GM19452 (cell line): Measurements from ENCODE around the gene SIRPA.

ENCODE experiments used
- ATAC-seq: cut with Tn5 transposase; IDR thresholded peaks from one replicate; pipeline ENCODE4 v1.9.1; 2021; ENCODE audit not compliant: unreplicated experiment

SIRPA gene

DNA sequence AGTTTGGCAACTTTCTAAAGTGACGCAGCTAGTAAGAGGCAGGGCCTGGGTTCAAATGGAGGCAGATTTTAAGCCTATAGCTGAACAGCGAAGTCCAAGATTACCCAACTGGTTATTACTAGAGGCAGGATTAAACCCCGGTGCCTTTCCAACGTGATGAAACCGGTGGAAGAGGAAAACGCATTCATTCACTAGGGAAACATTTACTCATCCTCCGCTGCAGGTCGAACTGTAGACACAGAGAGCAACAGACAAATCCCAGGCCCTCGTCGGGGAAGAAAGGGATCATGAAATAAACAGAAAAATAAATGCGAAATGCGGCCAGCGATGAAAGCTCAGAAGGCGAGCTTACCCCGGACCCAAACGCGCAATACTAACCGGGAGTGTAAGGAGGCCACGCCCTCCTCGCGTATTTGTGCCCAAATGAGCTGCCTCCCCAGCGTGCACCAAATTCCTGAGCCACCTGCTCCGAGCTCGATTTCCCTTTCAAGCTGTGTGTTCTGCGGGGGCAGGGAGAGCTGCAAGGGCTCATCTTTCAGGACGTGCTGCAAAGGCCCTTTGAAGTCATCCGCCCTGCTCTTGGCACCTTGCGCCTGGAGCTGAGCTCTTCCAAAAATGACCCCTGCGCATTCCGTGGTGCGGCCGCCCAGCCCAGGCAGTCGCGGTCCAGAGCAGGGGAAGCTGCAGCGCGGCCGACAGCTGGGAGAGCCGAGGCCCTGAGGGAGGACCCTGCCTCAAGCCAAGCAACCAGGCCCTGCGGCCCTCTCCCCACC lies 51.7 kb downstream of the SIRPA start:
- ATAC-seq: no peak

DNA sequence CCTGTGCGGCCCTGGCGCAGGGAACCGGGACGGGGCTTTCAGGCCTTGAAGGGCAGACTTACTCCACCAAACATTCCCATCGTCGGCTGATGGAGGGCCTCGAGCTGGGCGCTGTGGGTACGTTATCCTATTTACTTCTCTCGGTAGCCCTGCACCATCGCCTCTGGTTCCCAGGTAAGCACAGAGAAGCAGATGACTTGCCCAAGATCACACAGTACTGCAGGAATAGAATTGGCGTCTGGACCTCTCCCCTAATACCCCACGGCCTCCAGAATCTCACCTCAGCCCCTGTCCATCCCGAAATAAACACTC lies 52.3 kb downstream of the SIRPA start:
- no peak for ATAC-seq

DNA sequence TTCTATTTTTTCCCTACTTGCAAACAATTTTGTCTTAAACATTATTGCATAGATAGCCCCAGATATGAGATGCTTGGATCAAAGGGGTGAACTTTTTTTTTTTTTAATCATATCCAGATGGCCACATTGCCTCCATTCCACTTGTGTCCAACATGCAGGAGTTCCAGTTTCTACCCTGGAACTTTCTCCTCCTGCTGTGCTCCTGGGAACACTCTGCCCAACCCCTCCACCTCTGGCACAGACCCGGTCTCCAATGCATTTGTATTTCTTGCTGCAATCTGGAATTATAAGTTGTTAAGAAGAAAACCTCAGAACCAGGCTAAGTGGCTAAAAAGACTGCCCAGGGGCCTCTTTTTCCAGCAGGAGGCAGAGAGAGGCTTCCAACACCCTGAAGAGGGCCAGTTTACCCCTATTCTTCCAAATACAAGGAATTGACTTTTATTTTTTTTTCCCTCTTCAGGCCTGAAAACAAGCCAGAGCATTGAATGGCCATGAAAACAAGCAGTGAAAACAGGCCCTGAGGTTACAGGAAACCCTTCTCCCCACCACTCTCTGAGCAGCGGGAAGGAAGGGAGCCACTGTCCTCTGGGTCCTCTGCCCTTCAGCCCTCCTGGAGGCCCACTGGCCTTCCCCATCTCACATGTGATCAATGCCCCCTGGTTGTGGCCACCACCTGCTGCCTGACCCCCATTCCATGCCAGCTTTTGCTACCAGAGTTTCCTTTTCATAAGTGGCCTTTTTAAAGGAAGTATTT lies 54.3 kb downstream of the SIRPA start:
- no peak for ATAC-seq

DNA sequence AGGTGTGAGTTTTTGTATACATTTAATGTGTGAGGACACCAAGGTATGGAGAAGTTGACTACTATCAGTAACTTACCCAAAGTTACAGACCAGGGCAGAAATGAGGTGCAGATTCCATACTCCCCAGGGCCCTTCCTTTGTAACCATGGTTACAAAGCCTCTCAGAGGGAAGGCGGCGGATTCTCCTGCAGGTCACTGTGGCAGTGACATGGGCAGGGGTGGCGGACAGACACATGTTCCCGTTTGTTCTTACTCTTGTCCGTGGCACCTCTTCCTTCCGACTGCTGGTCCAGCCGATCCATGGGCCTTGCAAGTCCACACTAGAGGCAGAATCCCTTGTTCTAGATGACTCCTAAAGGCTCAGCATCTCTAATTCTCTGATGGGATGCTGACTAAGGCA lies 55.6 kb downstream of the SIRPA start:
- ATAC-seq: no peak

DNA sequence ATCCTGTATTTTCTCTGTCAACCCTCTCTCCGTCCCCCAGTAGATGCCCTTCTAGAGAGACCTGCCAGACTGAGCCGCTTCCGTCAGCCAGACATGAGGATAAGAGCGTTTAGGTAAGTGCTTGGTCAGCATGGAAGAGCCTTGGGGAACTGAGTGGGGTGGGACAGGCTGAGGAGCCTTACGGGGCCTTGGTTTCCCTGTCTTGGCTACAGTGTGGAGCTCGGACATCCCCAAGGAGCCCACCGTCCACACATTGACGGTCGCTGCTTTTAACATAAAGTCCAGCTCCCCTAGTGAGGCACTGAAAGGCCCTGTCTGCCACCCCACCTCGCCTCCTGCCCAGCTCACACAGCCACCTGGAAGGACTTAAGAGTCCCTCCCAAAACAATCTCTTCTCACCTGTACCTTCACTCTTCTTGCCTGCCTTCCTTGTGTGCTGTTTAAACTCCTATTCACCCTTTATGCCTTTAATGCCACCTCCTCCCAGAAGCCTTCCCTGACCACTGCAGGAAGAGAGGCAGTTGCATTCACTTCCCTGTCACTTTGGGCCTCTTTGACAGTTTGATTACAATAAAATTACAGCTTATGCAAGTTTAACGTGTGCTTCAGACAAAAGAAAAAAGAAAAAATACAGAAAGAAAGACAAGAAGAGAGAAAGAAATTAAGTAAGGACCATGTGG lies 56.4 kb downstream of the SIRPA start:
- no peak for ATAC-seq

DNA sequence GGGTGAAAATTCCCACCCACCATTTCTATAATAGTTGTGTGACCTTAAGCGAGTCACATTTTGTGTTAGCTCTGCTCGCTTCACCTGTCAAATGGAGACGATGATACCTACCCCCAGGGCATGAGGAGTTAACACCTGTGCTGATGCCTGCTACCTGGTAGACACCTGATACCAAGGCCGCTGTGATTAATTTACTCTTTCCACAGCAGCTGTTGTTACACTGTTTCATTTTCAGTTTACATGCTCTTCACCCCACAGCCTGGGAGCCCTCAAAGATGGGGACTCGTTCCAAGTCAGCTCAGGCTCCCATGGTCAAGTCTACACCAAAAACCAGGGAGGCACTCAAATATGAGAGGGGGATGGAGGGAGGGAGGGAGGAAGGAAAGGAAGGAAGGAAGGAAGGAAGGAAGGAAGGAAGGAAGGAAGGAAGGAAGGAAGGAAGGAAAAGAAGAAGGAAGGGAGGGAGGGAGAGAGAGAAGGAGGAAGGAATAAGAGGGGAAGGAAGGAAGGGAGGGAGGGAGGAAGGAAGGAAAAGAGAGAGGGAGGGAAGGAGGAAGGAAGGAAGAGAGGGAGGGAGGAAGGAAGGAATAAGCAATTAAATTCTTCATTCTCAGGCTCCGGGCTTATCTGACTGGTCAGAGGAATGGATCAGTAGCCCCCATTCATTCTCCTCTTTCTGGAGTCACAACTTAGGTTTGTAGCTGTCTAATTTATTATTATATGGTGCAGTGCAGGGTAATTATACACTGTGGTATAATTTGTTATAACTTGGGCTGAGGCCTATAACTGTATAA lies 57.7 kb downstream of the SIRPA start:
- ATAC-seq: no peak

DNA sequence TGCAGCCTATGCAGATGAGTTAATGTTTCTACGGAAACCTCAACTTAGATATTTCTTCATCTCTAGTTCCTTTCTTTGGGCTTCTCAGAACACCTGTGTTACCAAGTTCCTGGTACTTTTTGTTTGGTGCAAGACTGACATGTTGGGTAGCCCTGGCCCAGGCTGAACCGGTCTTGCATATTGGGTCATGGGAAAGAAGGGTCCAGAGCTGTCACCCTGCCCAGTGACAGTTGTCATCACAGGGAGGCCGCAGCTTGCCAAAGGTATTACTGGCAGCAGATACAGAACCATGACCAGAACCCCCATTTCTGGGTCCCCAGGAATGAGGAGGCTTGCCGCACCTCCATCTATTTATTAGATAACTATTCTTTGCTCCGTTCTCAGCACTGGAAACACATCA lies 58.4 kb downstream of the SIRPA start:
- ATAC-seq: no peak

DNA sequence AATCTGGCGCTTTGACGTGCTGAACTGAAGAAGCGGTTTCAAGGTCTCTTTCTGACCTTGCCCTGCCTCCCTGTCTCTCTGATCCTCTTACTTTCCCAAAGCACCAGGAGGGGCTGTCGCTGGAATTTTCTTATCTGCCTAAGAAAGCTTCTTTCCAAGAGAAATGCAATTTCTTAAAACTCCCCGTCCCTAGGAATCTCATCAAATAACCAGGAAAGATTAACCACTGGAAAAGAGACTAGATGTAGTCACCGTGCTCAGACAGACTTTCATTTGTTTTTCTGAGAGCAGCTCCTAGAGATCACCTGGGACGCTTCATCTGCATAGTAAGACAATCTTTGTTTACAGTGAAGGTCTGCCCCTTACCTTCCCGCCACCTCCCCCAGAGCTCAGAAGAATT lies 60.0 kb downstream of the SIRPA start:
- ATAC-seq: no peak

DNA sequence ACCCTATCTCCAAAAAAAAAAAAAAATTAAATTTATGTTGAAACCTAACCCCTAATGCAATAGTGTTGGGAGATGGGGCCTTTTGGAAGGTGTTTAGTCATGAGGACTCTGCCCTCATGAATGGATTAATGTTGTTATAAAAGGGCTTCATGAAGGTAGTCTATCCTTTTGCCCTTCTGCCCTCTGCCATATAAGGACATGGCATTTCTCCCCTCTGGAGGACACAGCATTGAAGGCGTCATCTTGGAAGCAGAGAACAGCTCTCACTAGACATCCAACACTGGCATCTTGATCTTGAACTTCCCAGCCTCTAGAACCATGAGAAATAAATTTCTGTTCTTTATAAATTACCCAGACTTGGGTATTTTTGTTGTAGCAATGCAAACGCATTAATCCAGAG lies 63.2 kb downstream of the SIRPA start:
- no peak for ATAC-seq

DNA sequence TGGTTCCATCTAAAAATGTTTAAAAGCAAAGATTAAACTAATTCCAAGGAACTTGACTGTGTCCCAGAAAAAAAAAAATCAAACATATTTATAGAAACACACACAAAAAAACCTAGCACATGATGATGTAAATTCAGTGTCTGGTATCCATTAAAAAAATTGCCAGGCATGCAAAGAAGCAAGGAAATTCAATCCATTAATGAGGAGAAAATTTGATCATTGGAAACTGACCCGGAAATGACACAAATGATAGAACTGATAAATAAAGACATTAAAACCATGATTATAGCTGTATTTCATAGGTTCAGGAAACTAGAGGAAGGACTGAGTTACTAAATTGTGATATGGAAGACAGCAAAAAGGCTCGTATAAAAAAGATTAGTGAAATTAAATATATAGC lies 63.9 kb downstream of the SIRPA start:
- ATAC-seq: no peak

DNA sequence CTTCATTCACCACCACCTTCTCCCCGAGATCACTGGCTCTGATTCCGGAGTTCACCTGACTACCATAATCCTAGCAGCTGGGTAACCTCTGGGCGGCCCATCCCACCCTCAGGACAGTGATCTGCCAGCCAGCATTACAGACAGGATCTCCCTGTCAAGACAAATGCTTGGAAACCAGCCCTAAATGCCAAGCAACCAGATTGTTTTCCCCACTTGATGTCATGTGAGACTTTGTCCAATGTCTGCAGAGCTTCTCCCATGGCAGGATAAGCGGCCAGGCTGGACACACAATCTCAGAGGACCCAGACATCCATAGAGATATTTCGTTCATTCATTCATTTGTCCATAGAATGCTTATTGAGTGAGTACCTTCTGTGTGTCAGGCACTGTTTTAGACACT lies 66.2 kb downstream of the SIRPA start:
- no peak for ATAC-seq

DNA sequence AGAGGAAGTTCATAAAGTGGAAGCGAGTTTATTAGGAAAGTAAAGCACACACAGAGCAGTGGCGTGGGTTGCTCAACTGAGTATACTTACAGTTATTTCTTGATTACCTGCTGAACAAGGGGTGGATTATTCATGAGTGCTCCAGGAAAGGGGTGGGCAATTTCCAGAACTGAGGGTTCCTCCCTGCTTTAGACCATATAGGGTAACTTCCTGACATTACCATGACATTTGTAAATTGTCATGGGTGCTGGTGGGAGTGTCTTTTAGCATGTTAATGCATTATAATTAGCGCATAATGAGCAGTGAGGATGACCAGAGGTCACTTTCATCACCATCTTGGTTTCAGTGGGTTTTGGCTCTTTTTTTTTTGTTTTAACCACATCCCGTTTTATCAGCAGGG lies 68.9 kb downstream of the SIRPA start:
- ATAC-seq: no peak

DNA sequence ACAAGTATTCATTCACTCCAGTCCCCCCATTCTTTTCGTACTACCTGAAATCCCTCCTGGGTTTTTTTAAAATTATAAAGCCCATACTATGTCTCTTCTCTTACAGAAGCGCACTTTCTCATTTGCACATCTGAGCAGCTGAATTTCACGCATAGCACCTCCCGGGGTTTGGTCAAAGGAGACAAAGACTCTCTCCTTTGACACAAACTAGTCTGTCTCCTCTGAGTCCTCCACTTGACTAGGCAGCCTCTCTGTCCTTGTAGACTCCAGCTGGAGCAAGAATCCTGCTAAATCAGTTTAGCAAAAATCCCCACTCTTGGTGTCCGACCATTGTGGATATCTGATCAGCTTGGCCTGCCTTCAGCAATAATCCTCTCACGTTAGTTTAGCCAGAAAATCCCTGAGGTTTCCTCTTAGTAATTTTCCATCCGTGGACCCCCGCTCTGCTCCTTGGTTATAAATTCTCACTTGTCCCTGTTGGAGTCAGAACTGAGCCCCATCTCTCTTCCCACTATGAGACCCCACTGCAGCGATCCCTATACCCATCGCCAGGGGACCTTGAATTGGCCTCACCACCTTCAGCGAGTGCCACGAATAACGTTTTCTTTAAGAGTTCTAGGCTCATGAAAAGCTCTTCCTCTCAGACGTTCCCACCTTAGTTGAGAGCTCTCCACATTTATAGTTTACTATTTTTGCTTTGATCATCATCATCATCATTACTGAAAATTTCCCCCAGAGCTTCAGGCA lies 69.6 kb downstream of the SIRPA start:
- ATAC-seq: no peak

DNA sequence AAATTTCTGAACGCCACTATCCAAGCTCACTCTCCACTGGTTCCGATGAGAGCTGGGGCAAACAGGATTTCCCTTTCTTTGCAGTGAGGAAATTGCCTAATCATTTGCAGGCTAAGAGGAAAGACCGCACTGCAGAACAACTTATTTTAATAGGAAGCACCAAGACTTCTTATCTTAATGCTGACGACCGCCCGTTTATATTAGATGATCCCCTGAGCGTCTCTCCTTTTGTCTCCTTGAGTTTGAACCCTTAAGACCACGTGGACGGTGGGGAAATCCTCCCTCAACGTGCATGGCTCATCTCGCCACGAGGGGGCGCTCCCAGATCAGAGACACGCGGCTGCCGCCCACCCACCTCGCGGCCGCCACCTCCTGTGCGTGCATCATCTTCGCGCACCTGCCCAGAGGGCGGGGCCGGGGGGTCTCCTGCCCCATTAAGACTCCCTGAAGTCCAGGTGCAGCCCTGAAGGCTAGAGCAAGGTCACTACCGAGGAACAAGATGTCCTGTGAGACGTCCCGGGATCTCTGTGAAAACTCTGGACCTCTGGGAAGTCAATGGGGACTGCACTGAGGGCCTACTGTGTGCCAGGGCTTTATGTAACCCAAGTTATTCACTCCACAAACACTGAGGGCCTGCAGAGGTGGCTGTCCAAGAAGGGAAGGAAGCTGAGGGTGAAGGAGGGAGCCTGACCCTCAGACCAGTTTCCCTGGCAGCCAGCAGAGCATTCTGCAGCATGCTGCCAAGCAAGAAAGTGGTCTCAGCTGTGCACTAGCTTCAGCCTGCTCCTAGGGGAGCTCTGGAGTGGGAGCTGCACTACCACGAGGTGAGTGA lies 70.5 kb downstream of the SIRPA start:
- no peak for ATAC-seq

DNA sequence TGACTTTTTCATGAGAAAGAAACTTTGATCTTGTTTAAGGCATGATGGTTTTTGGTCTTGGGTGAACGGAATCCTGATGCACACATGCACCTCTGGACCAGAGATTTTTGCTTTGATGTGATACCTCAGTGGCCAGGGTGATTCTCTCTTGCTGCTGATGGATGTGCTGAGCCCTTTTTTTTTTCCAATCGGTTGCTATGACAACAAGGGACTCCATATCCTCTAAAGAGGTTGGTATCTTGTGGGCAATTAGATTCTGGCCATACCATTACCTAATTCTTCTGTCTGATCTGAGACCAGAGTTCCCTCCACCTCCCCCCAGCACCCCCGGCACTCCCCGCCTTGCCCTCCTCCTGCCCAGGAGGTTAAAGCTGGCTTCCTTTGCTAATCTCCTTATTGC lies 73.8 kb downstream of the SIRPA start:
- no peak for ATAC-seq

DNA sequence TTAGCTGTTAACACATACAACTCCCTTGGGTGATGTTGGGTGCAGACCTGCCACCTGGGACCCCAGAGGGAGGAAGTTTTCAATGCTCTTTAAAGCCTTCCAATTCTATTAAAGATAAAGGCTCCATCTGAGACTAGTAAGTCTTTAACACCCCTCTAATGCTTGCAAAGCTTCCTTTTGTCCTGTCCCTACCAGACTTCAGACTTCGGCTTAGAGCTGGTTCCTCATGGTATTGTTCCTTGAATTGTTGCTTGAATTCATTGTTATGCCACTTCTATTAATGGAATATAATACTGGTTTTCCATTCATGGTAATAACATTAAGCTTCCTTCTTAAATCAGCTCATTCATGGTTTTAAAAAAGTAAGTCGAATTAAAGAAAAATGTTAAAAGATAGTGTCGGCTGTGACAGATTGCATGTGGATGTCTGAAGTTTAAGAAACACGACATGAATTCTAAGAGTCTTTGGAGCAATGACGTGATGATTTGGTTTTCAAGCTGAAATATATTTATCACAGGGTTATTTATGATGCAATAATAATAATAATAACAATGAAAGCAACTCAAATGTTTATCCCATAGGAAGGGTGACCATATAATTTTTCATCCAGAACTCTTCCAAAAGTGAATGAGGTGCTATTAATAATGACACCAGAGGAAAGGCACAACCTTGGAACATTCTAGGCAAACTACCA lies 76.8 kb downstream of the SIRPA start:
- ATAC-seq: no peak

DNA sequence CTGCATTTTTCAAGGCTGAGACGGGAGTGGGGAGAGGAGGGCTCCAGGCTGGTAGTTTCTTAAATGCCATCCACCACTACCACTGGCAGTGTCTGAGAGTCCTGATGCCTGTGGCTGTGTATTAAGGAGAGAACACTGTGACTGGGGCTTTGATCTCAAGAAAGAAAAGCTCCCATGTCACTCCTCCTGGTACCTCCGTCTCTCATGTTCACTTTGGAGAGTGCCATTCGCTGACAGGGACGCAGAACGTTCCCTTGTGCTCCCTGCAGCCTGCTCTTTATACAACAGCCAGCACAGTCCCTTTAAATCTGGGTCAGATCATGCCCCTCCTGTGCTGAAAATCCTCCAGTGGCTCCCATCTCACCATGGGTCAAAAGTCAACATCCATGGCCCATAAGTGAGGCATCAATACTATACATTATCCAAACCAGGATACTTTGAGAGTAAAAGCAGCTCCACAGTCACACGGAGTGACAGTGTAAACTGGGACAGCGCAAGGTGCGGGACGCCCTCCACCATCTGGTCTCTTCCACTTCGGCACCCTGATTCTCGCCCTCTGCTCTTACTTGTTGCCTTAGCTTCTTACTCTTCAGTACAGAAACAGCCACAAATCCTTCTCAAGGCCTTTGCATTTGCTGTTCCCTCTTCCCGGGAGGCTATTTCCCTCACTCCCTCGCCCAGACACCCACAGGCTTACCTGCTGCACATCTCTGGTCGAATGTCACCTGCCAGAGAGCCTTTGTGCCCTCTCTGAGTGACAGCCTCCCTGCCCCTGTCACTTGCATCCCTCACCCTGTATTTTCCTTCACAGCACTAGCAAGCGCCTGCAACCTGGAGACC lies 78.6 kb downstream of the SIRPA start:
- no peak for ATAC-seq

DNA sequence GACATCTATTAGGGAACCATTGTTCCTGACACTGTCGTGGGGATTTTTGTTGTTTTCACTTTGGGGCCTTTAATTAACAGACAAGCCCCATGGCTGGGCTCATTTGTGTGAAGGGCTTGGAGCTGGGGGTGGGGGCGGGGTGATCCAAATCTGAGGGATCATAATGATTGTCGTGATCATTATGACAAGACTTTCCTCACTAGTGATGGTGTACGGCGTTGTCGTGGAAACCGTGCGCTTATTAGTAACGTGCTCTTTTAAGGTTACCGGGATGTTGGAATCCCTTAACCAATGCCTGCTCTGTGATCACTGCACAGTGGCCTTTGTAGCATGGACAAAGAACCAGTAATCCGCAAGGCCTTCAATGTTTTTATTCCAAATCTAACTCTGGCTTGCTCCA lies 80.1 kb downstream of the SIRPA start:
- no peak for ATAC-seq
